ENCODE results near the gene PRKAG2. TPM values are rescaled to one million over a fixed set of nuclear protein-coding genes. Genes with fewer than 3 reads are reported as not detected.

PRKAG2 gene
- total and polyA plus RNA-seq, 2 experiments from 2014 or later, result 9.1 to 14.9 TPM

GRCh38 chr7:151687523-151688235 lies 189.2 kb downstream of the PRKAG2 start:
- no peaks in the 10 kb centered on the region for H3F3A ChIP-seq (replicated peaks; ENCODE audit: low read depth)
- H4K20me1 ChIP-seq (replicated peaks; ENCODE audit: insufficient read depth), result no peaks in the 10 kb centered on the region
- H3K9me2 ChIP-seq (ENCODE audit: insufficient read depth), result peaks cover 7% of the 10 kb centered on the region; the same call in 1 of the 2 replicates
- H3K27me3 ChIP-seq (ENCODE audit: insufficient read depth), result no peaks in the 10 kb centered on the region
- DNase-seq (ENCODE audit: low spot score) (peak; percentile 84), ATAC-seq (peak; percentile 86)
- H3K4me3 Mint-ChIP-seq, result no peak overlapping the region; the same call in 2 of the 3 replicates
- H3K36me3 ChIP-seq (ENCODE audit: insufficient read depth), result no peaks in the 10 kb centered on the region
- peak; percentile 66; the same call in 1 of the 2 replicates for TF ChIP-seq ZNF462 (CRISPR knock-in tag; IDR thresholded peaks at IDR 0.05)
- no peak for TF ChIP-seq CTCF (conservative IDR thresholded peaks at IDR 0.05; ENCODE audit: low read depth in 2 of 2)
- H3K79me2 ChIP-seq (replicated peaks; ENCODE audit: insufficient read depth), result no peaks in the 10 kb centered on the region
- H3K27ac ChIP-seq (ENCODE audit: low read depth), result peak overlapping the region; percentile 50; the same call in 1 of the 2 replicates
- H3K9me3 Mint-ChIP-seq, result no peaks in the 10 kb centered on the region; the same call in 2 of the 3 replicates
- H3K4me1 Mint-ChIP-seq, result peaks cover 24% of the 10 kb centered on the region
- peaks cover 7% of the 10 kb centered on the region for H3K4me1 ChIP-seq (ENCODE audit: insufficient read depth)
- H3K4me3 ChIP-seq, result no peak overlapping the region
- no peaks in the 10 kb centered on the region for H3K36me3 Mint-ChIP-seq (ENCODE audit: low read depth)
- peaks cover 18% of the 10 kb centered on the region for H3K27me3 Mint-ChIP-seq (ENCODE audit: insufficient read depth, low read depth, poor library complexity)
- H2AFZ ChIP-seq, result peak overlapping the region; percentile 87
- H3K27ac Mint-ChIP-seq, result peak overlapping the region; percentile 74; the same call in 1 of the 2 replicates
- H3K4me2 ChIP-seq, result peak overlapping the region; percentile 49; the same call in 1 of the 2 replicates
